ENCODE results near the gene GNPTG. TPM values are rescaled to one million over a fixed set of nuclear protein-coding genes. Genes with fewer than 3 reads are reported as not detected.

The GNPTG gene
- total RNA-seq, 4 donors from 2014 or later = 53.7 to 84.0 (median 69.5) TPM

- H3K27ac ChIP-seq = no peak overlapping the region
- no peak for DNase-seq (ENCODE audit: low spot score in 2 of 2)
- WGBS = 95% methylated on average over 9 of the region's 9 CpGs
- no peaks in the 10 kb centered on the region for H3K27me3 ChIP-seq
- H3K4me3 ChIP-seq = no peak overlapping the region
- peaks cover 94% of the 10 kb centered on the region for H3K36me3 ChIP-seq
- no peak for TF ChIP-seq POLR2A (IDR thresholded peaks at IDR 0.05)
- no peak for TF ChIP-seq CTCF (IDR thresholded peaks at IDR 0.05)
- TF ChIP-seq POLR2AphosphoS5 (IDR thresholded peaks at IDR 0.05) = no peak
- TF ChIP-seq EP300 (IDR thresholded peaks at IDR 0.05) = no peak
- no peaks in the 10 kb centered on the region for H3K9me3 ChIP-seq
- no peaks in the 10 kb centered on the region for H3K4me1 ChIP-seq
Observed at GRCh38 chr16:1398351-1398750, 46.6 kb downstream of the GNPTG start.

- WGBS = 97% methylated on average over 19 of the region's 38 CpGs
Observed at GRCh38 chr16:1398826-1399581, 47.3 kb downstream of the GNPTG start.

GRCh38 chr16:1401061-1401757 is 49.5 kb downstream of the GNPTG start:
- no peak for TF ChIP-seq POLR2AphosphoS5 (IDR thresholded peaks at IDR 0.05)
- TF ChIP-seq EP300 (IDR thresholded peaks at IDR 0.05) = no peak
- no peak for TF ChIP-seq POLR2A (IDR thresholded peaks at IDR 0.05)
- TF ChIP-seq CTCF (IDR thresholded peaks at IDR 0.05) = no peak
- Histone ChIP-seq H3K27ac (no peak overlapping the region), H3K36me3 (peaks cover 83% of the 10 kb centered on the region), H3K4me1 (no peaks in the 10 kb centered on the region), H3K27me3 (no peaks in the 10 kb centered on the region), H3K4me3 (no peak overlapping the region), H3K9me3 (no peaks in the 10 kb centered on the region)
- DNase-seq (ENCODE audit: low spot score in 2 of 2) = no peak
- 87% methylated on average over 8 of the region's 29 CpGs for WGBS

More at GRCh38 chr16:1398826-1399581, 47.3 kb downstream of the GNPTG start:
- H3K36me3 ChIP-seq = peaks cover 91% of the 10 kb centered on the region
- H3K27me3 ChIP-seq = no peaks in the 10 kb centered on the region
- no peak for DNase-seq (ENCODE audit: low spot score in 2 of 2)
- H3K4me3 ChIP-seq = no peak overlapping the region
- no peaks in the 10 kb centered on the region for H3K9me3 ChIP-seq
- H3K27ac ChIP-seq = no peak overlapping the region
- H3K4me1 ChIP-seq = no peaks in the 10 kb centered on the region
- TF ChIP-seq CTCF (IDR thresholded peaks at IDR 0.05) (no peak), EP300 (IDR thresholded peaks at IDR 0.05) (no peak), POLR2A (IDR thresholded peaks at IDR 0.05) (no peak), POLR2AphosphoS5 (IDR thresholded peaks at IDR 0.05) (no peak)

GRCh38 chr16:1401758-1402154 is 50.0 kb downstream of the GNPTG start:
- TF ChIP-seq EP300 (IDR thresholded peaks at IDR 0.05) = no peak
- no peaks in the 10 kb centered on the region for H3K4me1 ChIP-seq
- no peak overlapping the region for H3K4me3 ChIP-seq
- no peaks in the 10 kb centered on the region for H3K9me3 ChIP-seq
- H3K36me3 ChIP-seq = peaks cover 82% of the 10 kb centered on the region
- over 99% methylated on average over 11 of the region's 13 CpGs for WGBS
- H3K27me3 ChIP-seq = no peaks in the 10 kb centered on the region
- no peak for DNase-seq (ENCODE audit: low spot score in 2 of 2)
- no peak overlapping the region for H3K27ac ChIP-seq

- no peaks in the 10 kb centered on the region for H3K27me3 ChIP-seq
- no peak overlapping the region for H3K4me3 ChIP-seq
- 88% methylated on average over 10 of the region's 22 CpGs for WGBS
- TF ChIP-seq POLR2AphosphoS5 (IDR thresholded peaks at IDR 0.05) = no peak
- TF ChIP-seq CTCF (IDR thresholded peaks at IDR 0.05) = no peak
- no peak for TF ChIP-seq POLR2A (IDR thresholded peaks at IDR 0.05)
- no peak for TF ChIP-seq EP300 (IDR thresholded peaks at IDR 0.05)
- H3K4me1 ChIP-seq = peaks cover 4% of the 10 kb centered on the region
- H3K36me3 ChIP-seq = peaks cover 74% of the 10 kb centered on the region
- no peak for DNase-seq (ENCODE audit: low spot score in 2 of 2)
- H3K27ac ChIP-seq = no peak overlapping the region
- no peaks in the 10 kb centered on the region for H3K9me3 ChIP-seq
Observed at GRCh38 chr16:1403036-1403435, 51.3 kb downstream of the GNPTG start.
